ENCODE results near the gene OSBP2.

OSBP2 gene

DNA sequence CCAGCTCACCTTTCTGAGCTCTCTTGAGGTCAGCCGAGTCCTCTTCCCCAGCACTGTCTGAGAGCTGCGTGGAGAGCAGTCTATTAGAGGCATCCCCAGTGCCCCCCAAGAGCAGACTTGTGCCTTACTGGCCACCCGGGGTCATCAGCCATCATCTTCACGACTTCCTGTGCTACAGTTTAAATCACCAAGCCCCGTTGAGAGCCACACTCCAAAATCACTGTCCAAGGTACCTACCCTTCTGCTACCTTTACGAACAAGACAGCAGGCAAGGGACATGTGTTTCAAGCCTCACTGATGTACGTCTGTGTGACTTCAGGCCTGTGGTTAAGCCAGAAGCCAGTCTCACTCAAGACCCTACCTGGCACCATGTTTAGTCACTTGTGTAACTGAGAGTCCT is 238.8 kb downstream of the OSBP2 start:
- DNase-seq (ENCODE audit: low read depth in 2 of 2) = no peak

DNA sequence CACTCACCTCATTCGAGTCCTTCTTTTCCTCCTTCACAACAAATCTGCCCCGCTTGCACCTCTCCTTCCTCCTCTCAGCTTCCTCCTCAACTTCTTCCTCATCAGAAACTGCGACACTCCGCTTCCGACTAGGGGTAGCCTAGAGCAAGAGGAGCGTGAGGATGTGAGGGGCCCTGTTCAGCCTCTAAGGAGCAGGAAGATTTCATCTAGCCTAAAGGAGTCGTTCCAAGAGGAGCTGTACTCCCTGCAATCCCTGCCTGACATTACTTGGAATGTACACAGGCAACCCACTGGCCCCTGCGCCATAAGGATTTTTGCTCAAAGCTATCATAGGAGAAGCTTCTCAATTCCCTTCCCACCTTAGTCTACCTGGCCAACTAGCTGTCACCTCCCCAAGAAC is 239.4 kb downstream of the OSBP2 start:
- DNase-seq (ENCODE audit: low read depth in 2 of 2) = no peak

DNA sequence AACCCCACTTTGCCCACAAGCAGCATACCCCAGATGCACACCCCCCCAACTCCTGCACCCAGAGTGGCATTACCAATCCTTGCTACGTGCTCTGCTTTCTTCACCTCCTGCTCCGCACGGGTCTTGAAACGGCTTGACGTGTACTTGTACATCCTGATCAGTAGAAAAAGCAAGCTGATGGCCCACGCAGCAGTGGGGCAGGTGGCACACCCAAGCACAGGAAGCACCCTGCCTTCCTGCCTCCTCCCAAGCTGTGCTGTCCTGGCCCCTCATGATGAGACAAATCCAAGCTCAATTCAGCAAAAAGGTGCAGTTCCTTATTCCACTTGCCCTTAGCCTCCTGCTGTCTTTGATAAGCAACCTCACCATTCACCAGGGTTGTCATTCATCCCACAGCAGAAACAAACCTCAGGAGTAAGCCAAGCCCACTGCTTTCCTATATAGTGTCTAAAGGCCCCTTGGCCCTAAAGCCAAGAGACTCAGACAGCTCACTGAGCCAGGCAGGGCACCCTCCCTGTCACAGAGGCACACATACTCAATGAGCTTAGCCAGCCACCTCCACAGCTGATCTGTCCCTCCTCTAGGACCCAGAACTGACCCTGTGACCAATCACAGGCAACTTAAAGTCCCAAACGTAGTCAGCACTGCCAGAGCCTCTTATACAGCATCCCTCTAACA is 246.2 kb downstream of the OSBP2 start:
- DNase-seq (ENCODE audit: low read depth in 2 of 2) = peak in 1 of 2 experiments; percentile 19

DNA sequence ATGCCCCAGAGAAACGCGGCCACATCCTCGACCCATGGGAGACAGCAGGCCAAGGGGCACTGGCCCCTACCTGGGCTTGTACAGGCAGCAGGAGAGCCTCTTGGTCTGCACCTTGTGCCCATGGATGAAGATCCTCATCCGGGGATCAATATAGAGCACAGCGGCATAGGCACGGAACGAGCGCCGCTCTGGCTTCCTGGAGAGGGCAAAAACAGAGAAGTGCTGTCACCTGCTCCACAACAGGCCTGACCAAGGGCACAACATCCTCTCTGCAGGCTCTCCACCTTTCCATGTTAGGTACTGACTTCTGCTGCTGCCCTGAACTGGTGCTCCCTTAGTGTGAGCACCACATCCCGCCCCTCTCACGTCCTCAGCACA is 246.7 kb downstream of the OSBP2 start:
- no peak for DNase-seq (ENCODE audit: low read depth in 2 of 2)

DNA sequence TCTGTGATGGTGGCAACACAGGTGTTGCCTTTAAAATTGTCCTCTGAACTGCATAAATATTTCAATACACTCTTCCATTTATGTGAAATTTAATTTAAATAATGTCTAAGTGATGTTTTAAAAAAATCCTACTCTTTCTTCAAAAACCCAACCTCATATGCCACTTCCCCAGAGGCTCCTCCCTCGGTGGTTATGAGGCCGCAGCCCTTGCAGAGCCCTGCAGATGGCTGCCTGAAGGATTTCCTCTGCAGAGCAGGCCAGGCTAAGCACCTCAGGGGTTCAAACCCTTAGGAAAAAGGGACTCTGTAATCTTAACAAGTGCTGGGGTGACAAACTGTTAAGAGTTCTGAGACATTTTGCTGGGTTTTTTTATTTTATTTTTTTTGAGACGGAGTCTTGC is 248.7 kb downstream of the OSBP2 start:
- no peak for DNase-seq (ENCODE audit: low read depth in 2 of 2)

DNA sequence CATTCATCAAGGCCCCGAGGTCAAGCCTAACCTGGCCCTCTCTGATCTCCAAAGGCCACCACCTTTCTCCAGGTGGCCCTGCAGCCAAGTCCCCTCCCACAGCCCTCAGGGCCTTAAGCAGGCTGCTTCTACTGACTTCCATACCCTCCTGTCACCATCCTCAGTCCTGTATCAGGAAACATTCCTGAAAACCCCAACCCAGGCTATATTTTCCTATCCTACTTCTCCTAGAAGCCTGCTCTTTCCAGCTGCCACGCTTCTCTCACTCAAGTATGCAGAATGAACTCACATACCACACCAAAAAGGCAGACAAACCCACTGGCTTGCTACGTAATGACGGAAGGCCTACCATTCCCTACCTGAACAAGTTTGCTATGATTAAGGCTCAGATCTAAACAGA is 250.3 kb downstream of the OSBP2 start:
- DNase-seq (ENCODE audit: low read depth in 2 of 2) = no peak

DNA sequence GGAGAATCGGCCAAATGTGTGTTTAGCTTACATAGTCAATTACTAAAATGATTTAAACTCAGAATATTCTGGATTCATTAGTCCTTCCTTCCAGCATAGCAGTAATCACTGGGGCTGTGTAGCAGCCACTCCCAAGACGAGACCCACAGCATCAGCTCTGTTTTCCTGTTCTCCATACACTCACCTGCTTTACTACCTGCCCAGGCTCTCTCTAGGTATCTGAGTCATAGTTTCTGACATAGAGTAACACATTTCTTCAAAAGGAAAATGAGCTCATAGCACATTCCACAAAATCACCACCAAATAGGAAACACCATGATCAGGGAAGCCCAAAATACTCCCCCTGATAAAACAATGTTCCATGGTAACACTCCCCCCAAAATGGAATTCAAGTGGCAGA is 251.0 kb downstream of the OSBP2 start:
- no peak for DNase-seq (ENCODE audit: low read depth in 2 of 2)

DNA sequence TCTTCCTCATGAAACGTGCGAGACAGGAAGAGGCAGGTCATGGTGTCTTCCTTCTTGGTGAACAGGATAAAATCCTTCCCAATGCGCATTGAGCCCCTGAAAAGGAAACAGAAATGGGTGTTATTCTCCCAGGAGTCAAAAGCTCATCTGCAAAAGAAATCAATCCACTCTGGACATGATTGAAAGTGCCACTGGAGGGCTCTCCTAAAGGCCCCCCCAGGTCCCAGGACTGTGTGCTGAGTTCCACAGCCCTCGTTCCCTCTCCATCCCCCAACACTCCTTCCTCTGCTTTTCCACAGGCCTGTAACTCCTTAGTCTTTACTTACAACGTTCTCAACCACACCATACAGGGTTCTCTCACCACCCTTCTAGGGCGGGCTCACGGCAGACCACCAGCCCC is 251.7 kb downstream of the OSBP2 start:
- DNase-seq (ENCODE audit: low read depth in 2 of 2) = no peak

DNA sequence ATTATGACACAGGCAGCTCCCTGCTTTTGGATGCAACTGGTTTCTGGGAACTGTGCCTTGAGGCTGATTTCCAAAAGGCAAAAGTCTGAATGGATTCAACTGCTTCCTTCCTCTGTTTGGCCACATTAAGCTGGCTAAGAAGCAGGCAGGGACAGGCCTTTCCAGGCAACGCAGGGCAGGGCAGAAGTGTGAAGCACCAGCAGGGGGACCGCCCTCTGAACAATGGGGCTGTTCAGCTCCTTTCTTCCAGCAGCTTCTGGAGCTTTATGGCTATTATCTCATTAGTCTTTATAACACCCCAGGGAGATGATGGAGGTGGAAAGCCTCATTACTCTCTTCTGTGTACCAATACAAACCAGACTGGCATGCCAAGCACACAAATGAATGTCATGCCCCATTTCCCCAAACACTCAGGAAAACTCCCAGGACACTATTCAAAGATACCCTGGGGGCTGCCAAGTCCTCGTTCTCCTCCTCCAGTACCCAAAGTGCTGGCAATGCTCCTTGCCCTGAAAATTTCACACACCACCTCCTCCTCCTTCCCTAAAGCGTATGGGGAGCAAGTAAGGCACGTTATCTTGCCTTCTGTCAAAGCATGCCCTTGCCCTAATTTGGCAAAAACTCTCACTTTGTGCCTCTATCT is 252.6 kb downstream of the OSBP2 start:
- DNase-seq (ENCODE audit: low read depth in 2 of 2) = no peak

DNA sequence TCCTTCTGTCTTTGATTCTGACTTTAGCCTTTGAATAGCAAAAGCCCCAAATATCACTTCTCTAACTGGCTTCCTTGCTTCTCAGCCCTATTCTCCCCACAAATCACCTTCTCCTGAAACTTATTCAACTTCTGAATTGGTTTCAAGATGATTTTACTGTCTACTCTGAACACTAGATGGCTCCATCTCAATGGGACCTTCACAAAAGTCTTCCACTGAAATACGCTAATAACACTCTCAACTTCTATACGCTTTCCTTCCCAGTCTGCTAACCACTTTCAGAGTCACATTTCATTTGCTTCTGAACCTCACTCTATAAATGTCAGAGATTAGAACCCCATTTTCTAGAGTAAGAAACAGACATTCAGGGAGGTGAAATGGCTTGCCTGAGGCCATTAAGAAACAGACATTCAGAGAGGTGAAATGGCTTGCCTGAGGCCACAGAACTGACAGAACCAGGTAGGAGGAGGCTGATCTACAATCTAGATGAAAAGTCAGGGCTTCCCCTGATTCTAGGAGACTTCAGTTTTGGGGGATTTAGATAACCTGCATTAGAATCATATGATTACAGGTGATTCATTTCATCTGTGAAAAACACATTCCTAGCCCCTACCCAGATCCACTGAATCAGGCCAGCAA is 253.3 kb downstream of the OSBP2 start:
- DNase-seq (ENCODE audit: low read depth in 2 of 2) = no peak

DNA sequence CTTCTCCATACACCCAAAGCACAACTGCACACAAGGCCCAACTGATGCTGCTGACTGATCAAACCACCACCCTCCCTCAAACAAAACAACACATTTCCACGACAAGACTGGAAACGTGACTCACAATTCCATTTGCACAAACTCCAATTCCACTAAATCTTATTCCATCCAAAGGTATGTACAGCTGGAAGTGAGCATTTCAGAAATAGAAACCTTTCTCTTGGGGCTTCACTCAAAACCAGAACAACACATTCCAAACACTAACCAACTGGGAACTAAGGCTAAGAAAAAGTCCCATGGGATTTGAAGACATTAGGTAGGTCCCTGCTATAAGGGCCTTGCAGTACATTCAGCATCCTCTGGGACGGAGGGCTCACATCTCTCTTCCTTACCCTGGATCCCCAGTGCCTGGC is 254.3 kb downstream of the OSBP2 start:
- no peak for DNase-seq (ENCODE audit: low read depth in 2 of 2)

DNA sequence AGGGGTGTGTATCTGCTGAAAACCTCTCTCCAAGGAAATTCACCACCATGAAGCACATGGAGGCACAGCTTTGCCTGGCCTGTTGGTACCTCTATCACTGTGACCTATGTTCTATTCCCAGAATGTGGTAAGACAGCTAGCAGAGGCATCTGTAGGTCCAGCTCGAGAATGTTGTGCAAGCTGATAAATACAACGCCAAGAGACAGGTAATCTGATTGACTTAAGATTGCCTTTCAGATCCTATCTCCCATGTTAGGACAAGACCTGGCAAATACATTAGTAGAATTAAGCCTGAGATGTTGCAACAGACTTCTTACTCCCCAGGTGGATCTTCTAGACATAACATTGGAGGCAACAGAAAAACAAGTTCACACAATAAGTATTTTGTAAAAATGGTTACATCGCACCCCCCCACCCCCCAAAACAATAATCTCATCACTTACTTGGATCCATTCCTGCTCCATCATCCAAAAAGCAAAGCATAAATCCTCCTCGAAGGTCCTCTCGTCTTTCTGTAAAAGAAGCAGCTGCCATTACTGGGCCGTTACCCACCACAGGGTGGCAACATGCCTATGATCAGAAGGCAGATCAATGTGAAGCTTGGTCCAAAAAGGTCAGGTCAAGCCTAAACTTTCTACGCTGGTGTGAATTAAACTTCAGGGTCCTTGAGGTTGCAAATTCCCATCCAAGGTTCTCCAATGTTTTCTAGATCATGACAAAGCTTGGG is 255.4 kb downstream of the OSBP2 start:
- no peak for DNase-seq (ENCODE audit: low read depth in 2 of 2)

DNA sequence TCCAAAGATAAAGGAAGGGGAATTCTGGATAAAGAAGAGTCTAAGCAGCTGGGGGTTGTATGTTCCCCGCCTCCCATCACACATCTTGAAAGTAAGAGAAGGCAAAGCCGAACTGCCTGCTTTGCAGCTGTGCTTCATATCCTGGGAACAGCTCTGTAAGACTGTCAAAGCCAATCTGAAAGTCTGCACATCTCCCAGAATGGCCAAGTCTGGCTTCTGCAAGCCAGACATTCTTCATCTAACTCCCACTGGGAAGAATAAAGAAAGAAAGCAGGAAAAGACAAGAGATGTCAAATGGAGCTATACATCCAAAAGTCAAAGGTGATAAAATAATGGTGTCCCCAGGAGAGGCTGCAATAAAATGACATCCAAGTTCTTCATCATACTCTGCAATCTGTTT is 258.5 kb downstream of the OSBP2 start:
- no peak for DNase-seq (ENCODE audit: low read depth in 2 of 2)

DNA sequence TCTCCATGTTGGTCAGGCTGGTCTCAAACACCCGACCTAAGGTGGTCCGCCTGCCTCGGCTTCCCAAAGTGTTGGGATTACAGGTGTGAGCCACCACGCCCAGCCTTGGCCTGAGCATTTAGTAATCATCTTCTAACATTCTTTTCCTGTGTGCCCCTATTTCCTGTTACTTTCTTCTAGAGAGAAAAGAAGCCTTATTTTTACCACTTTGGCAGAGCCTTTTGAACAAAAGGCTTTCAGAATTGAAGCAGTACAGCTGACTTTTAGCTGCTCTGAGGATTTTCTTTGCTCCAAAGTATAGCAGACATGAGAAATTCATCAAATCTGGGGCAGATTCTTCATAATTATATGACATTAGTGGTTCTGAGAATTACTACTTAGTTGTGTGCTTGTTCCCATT is 260.5 kb downstream of the OSBP2 start:
- no peak for DNase-seq (ENCODE audit: low read depth in 2 of 2)

Measured in stimulated activated CD4-positive, alpha-beta T cell treated with anti-CD3 and anti-CD28 coated beads, Interleukin-12 subunit alpha, Interleukin-12 subunit beta, amount 100 ng/mL, for 24 hours (primary cell).